ENCODE data around the gene TRIM54.
"Not testable (repeated sequence)": the region's sequence is repeated elsewhere in the genome, so short reads cannot be mapped to it uniquely, and the experiment has no call there.

The TRIM54 gene

GRCh38 chr2:27261241-27261925, 20.8 kb upstream of the TRIM54 start:
- no peak for DNase-seq

GRCh38 chr2:27261926-27262298, 20.3 kb upstream of the TRIM54 start:
- no peak for DNase-seq

GRCh38 chr2:27262379-27263286, 19.6 kb upstream of the TRIM54 start, which contains the start of gene SLC30A3:
Gene SLC30A3, minus strand, starts transcription at chr2:27263047. Its CDS starts 141 bp downstream, at chr2:27262906.
- DNase-seq, result no peak

GRCh38 chr2:27263287-27264252, 18.7 kb upstream of the TRIM54 start:
- no peak for DNase-seq

GRCh38 chr2:27264253-27264752, 17.9 kb upstream of the TRIM54 start:
- no peak for DNase-seq

- peak; percentile 59 for DNase-seq
These were observed 17.3 kb upstream of the TRIM54 start for GRCh38 chr2:27264753-27265535.

- no peak for DNase-seq
These were observed 16.7 kb upstream of the TRIM54 start for GRCh38 chr2:27265536-27265870.

- not testable (repeated sequence) for DNase-seq
These were observed 13.9 kb upstream of the TRIM54 start for GRCh38 chr2:27268296-27268695.

- DNase-seq, result no peak
These were observed 12.1 kb upstream of the TRIM54 start for GRCh38 chr2:27270131-27270530.

GRCh38 chr2:27270670-27271069, 11.6 kb upstream of the TRIM54 start:
- no peak for DNase-seq

GRCh38 chr2:27271631-27272340, 10.4 kb upstream of the TRIM54 start:
- DNase-seq, result no peak

GRCh38 chr2:27272537-27273522, 9.4 kb upstream of the TRIM54 start:
- DNase-seq, result not testable (repeated sequence)

GRCh38 chr2:27275211-27276150, 6.7 kb upstream of the TRIM54 start, which contains the start of gene DNAJC5G:
Gene DNAJC5G, plus strand, starts transcription at chr2:27275433. Its CDS starts 1,296 bp downstream, at chr2:27276729.
- DNase-seq, result no peak

GRCh38 chr2:27278010-27278409, 4.2 kb upstream of the TRIM54 start:
- no peak for DNase-seq

GRCh38 chr2:27280826-27281225, 1.4 kb upstream of the TRIM54 start:
- DNase-seq, result no peak

GRCh38 chr2:27281442-27281841, 787 bp upstream of the TRIM54 start:
- no peak for DNase-seq

- DNase-seq, result no peak
These were observed 663 bp downstream of the TRIM54 start for GRCh38 chr2:27282892-27283291.

- DNase-seq, result no peak
These were observed 2.8 kb downstream of the TRIM54 start for GRCh38 chr2:27284996-27285395.

- DNase-seq, result no peak
These were observed 3.3 kb downstream of the TRIM54 start for GRCh38 chr2:27285481-27285880.

Data from DMS 273 treated with DMSO at 0.1 percent for 48 hours (cell line).